Cardiac muscle cell (in vitro differentiated cells and primary cell): ENCODE measurements around the gene MRTFA. TPM values are rescaled to one million over a fixed set of nuclear protein-coding genes. Genes with fewer than 3 reads are reported as not detected.
A peak's percentile ranks its signal among the peaks of the same experiment; 100 is the strongest.

Experiments
- DNase-seq, 2 donors: peaks; one replicate each; pipeline versions ENCODE4 v3.0.0 to v3.0.0-alpha.2; 2010 to 2017; ENCODE audit warnings: low read depth in 1 of 2, low spot score in 1 of 2
- H3K27ac ChIP-seq: fragments of 200-600 bp; sonication (generic); 2 replicates; pipeline ENCODE4 v1.5.1; 2016
- H3K27me3 ChIP-seq: fragments of 200-600 bp; sonication (generic); 2 replicates; pipeline ENCODE4 v1.6.0; 2016; ENCODE audit warnings: control low read depth
- H3K36me3 ChIP-seq: fragments of 200-600 bp; sonication (generic); 2 replicates; pipeline ENCODE4 v1.5.1; 2016; ENCODE audit warnings: control low read depth
- H3K4me1 ChIP-seq: fragments of 200-600 bp; sonication (generic); 2 replicates; pipeline ENCODE4 v1.8.1; 2017; ENCODE audit warnings: low read depth, mild to moderate bottlenecking, mixed run types
- H3K4me3 ChIP-seq: fragments of 200-600 bp; sonication (generic); 2 replicates; pipeline ENCODE4 v1.5.1; 2016; ENCODE audit warnings: mild to moderate bottlenecking
- H3K9me3 ChIP-seq: fragments of 200-600 bp; sonication (generic); 2 replicates; pipeline ENCODE4 v1.5.1; 2017; ENCODE audit warnings: low read depth, mild to moderate bottlenecking, control low read depth
- polyA plus RNA-seq: library from polyadenylated mRNA; unstranded; fragments of >200 nt; fragmentation: Nextera tagmentation; extraction: Ambion mirVana; gene quantifications from 2 replicates; pipeline ENCODE4 v1.2.1, GENCODE V29; 2016
- total RNA-seq: library from RNA; depleted of rRNA; stranded (reverse); fragments of >200 nt; gene quantifications from 2 replicates; pipeline ENCODE4 v1.2.3, GENCODE V29; 2016
- TF ChIP-seq, protein P1 (sequence below): IDR thresholded peaks from 2 replicates; pipeline ENCODE4 v1.5.1; 2012; ENCODE audit warnings: low read depth, mild to moderate bottlenecking, low read length

Gene MRTFA
- total and polyA plus RNA-seq, 2 experiments from 2014 or later: 32.6 to 116 TPM

DNA sequence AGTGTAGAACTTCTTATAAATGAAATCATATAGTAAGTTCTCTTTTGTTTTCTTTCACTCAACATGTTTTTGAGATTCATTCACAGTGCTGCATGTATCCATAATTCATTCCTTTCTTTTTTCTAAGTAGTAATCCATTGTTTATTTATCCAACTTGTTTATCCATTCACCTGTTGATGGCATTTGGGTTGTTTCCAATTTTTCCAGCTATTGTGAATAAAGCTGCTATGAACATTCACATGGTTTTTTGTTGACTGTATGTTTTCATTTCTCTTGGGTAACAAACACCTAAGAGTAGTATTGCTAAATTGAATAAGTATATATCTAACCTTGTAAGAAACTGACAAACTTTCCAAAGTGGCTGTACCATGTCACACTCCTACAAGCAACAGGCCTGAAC is 23.5 kb downstream of the MRTFA start:
- TF ChIP-seq, protein P1, sequence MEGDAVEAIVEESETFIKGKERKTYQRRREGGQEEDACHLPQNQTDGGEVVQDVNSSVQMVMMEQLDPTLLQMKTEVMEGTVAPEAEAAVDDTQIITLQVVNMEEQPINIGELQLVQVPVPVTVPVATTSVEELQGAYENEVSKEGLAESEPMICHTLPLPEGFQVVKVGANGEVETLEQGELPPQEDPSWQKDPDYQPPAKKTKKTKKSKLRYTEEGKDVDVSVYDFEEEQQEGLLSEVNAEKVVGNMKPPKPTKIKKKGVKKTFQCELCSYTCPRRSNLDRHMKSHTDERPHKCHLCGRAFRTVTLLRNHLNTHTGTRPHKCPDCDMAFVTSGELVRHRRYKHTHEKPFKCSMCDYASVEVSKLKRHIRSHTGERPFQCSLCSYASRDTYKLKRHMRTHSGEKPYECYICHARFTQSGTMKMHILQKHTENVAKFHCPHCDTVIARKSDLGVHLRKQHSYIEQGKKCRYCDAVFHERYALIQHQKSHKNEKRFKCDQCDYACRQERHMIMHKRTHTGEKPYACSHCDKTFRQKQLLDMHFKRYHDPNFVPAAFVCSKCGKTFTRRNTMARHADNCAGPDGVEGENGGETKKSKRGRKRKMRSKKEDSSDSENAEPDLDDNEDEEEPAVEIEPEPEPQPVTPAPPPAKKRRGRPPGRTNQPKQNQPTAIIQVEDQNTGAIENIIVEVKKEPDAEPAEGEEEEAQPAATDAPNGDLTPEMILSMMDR: no peak
- no peaks in the 10 kb centered on the region for H3K9me3 ChIP-seq
- H3K36me3 ChIP-seq: no peaks in the 10 kb centered on the region
- H3K27ac ChIP-seq: peak overlapping the region; percentile 43
- no peaks in the 10 kb centered on the region for H3K27me3 ChIP-seq
- no peak overlapping the region for H3K4me3 ChIP-seq
- peaks cover 14% of the 10 kb centered on the region for H3K4me1 ChIP-seq
- no peak for DNase-seq

DNA sequence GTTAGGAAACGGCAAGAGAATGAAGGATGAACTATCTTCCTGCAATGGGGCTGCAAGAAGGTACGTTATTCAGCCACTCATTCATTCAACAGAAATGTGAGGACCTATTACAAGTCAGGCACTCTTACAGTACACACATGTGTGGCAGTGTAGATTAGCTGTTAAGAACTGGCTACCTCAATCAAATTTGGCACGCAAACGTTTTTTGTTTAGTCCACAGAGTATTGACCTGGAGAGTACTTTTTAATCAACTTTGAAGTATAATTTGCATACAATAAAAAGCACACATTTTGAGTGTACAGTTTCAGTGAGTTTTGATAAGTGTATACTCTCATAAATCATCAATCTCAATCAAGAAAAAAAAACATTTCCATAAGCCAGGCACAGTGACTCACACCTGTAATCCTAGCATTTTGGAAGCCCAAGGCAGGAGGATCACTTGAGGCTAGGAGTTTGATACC is 24.2 kb downstream of the MRTFA start:
- H3K27me3 ChIP-seq: no peaks in the 10 kb centered on the region

DNA sequence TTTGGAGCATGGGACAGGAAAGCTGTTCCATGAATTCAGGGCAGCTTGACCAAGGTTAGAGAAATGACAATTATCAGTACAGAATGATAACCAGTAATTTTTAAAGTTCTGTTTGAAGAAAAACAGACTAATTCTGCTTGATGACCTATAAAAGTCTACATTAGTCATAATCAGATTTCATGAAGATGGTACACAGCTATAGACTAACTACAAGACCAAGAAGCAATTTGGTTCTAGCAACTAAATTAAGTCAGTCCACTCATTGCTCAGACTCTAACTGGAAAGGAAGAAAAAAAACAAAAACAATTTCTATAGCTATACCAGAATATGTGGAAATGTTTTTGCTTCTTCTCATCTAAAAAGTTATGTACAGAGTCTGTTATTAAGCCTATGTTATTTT is 24.9 kb downstream of the MRTFA start:
- Histone ChIP-seq H3K9me3 (no peaks in the 10 kb centered on the region), H3K27ac (no peak overlapping the region), H3K36me3 (no peaks in the 10 kb centered on the region), H3K27me3 (no peaks in the 10 kb centered on the region), H3K4me1 (peaks cover 18% of the 10 kb centered on the region), H3K4me3 (no peak overlapping the region)
- TF ChIP-seq, protein P1: no peak
- DNase-seq: no peak

More for the DNA sequence above, 24.2 kb downstream of the MRTFA start:
- Histone ChIP-seq H3K36me3 (no peaks in the 10 kb centered on the region), H3K9me3 (no peaks in the 10 kb centered on the region), H3K4me1 (peaks cover 14% of the 10 kb centered on the region), H3K27ac (no peak overlapping the region), H3K4me3 (no peak overlapping the region)
- TF ChIP-seq, protein P1: no peak
- no peak for DNase-seq

DNA sequence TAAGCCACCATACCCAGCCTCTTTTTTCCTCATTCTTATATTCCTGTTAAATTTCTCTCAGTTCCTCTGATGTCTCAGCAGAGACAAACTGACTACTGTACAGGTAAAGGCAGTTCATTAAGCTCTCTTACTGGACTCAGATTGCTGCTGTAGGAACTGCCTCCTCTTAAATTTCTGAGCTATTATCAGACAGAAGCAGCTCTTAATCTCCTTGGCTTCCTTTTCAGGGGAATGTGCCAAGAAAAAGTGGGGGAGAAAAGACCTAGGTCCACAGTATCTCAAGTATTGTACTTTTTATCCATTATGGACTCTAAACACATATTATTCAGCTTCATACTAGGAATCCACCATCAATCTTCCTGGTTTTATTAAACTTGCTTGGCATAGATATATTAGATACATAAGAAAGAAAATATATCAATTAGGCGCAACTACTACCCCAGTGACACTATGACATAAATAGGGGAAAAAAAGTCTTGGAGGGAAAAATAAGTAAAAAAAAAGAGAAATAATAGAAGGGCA is 26.1 kb downstream of the MRTFA start:
- H3K9me3 ChIP-seq: no peaks in the 10 kb centered on the region
- no peaks in the 10 kb centered on the region for H3K27me3 ChIP-seq
- TF ChIP-seq, protein P1: no peak
- H3K36me3 ChIP-seq: no peaks in the 10 kb centered on the region
- no peak overlapping the region for H3K4me3 ChIP-seq
- H3K27ac ChIP-seq: no peak overlapping the region
- peak in 1 of 2 donors; percentile 62 for DNase-seq
- H3K4me1 ChIP-seq: peaks cover 23% of the 10 kb centered on the region

DNA sequence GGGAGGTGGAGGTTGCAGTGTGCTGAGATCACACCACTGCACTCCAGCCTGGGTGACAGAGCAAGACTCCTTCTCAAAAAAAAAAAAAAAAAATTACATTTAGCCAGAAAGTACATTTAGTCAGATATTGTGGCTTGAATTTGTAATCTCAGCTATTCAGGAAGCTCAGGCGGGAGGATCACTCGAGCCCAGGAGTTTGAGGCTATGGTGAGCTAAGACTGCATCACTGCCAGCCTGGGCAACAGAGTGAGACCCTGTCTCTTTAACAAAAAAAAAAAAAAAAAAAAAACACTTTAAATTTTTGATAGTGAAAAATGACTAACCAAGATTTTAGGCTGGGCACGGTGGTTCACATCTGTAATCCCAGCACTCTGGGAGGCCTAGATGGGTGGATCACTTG is 27.3 kb downstream of the MRTFA start:
- Histone ChIP-seq H3K27ac (no peak overlapping the region), H3K27me3 (no peaks in the 10 kb centered on the region), H3K4me3 (no peak overlapping the region), H3K36me3 (no peaks in the 10 kb centered on the region), H3K9me3 (no peaks in the 10 kb centered on the region), H3K4me1 (peaks cover 23% of the 10 kb centered on the region)
- TF ChIP-seq, protein P1: no peak
- peak in 1 of 2 donors; percentile 62 for DNase-seq
